K562 (cell line): ENCODE data around the gene FOXB2. TPM values are rescaled to one million over a fixed set of nuclear protein-coding genes. Genes with fewer than 3 reads are reported as not detected.
"Not testable (repeated sequence)": the region's sequence is repeated elsewhere in the genome, so short reads cannot be mapped to it uniquely, and the experiment has no call there.

Source experiments
- ATAC-seq: fragments of 200-7000 bp; cut with Tn5 transposase; 3 replicates; pipeline ENCODE4 v1.9.1; 2020; ENCODE audit warnings: moderate library complexity
- BruUV-seq: library from RNA; stranded (reverse); fragments of 400-500 nt; replicated peaks from 2 replicates; lab custom pipeline; 2021; lab: Mats Ljungman, UMichigan
- CTCF ChIA-PET: fragments of 300-600 bp; formaldehyde crosslinking; extraction: SDS; loops from one replicate; lab custom pipeline; 2021; ENCODE audit warnings: low intra/inter-chr PET ratio; lab: Yijun Ruan, JAX
- POLR2A ChIA-PET: fragments of 300-600, 350-650 bp; sonication (Branson Sonifier 250); formaldehyde crosslinking; extraction: SDS; loops from one replicate; lab custom pipeline; 2021; ENCODE audit warnings: antibody characterized with exemption, inconsistent platforms; lab: Yijun Ruan, JAX
- DNase-seq, 4 experiments: peaks; one replicate each; pipeline versions ENCODE4 v3.0.0 to v3.0.0-alpha.2; 2011 to 2018; ENCODE audit warnings: low spot score in 3 of 4, mixed read lengths in 3 of 4; ENCODE audit errors: extremely low read depth in 1 of 4
- FAIRE-seq: peaks from 2 replicates; lab custom pipeline; 2011; peaks lifted over from hg19 to GRCh38; lab: Jason Lieb, UNC
- H2AFZ ChIP-seq: 2 replicates; pipeline ENCODE4 v1.6.0; 2011; ENCODE audit warnings: low read depth, low read length, control low read depth, inconsistent platforms
- H3K27ac ChIP-seq: fragments of 200-600 bp; 3 replicates; pipeline ENCODE4 v1.8.0; 2011; ENCODE audit warnings: low read depth, mild to moderate bottlenecking, control low read depth, inconsistent platforms, low read length, moderate library complexity, mixed read lengths; ENCODE audit errors: extremely low read depth
- H3K27me3 ChIP-seq, 2 experiments: fragments of 300-600 bp in 1 of 2; 2 replicates in 1 of 2; 3 replicates in 1 of 2; pipeline versions ENCODE4 v1.6.0 to v1.8.0; 2011; ENCODE audit warnings: inconsistent platforms in 2 of 2, low read length in 2 of 2, mild to moderate bottlenecking in 1 of 2, mixed read lengths in 1 of 2, moderate library complexity in 1 of 2; ENCODE audit not compliant: control insufficient read depth in 2 of 2, insufficient read depth in 2 of 2
- H3K36me3 ChIP-seq: fragments of 300-600 bp; 3 replicates; pipeline ENCODE4 v1.8.0; 2011; ENCODE audit warnings: mild to moderate bottlenecking, low read length, inconsistent platforms; ENCODE audit not compliant: control insufficient read depth, insufficient read depth
- H3K4me1 ChIP-seq, 2 experiments: fragments of 200-600 bp in 1 of 2; replicated peaks in 1 of 2; 2 replicates in 1 of 2; 3 replicates in 1 of 2; pipeline versions ENCODE4 v1.5.1 to v1.8.0; 2011; ENCODE audit warnings: inconsistent platforms in 2 of 2, low read length in 2 of 2, mild to moderate bottlenecking in 1 of 2, mixed read lengths in 1 of 2, moderate library complexity in 1 of 2; ENCODE audit not compliant: control insufficient read depth in 2 of 2, insufficient read depth in 2 of 2
- H3K4me2 ChIP-seq: 2 replicates; pipeline ENCODE4 v1.6.1; 2011; ENCODE audit warnings: low read length, control low read depth, inconsistent platforms, mixed read lengths; ENCODE audit not compliant: insufficient read depth
- H3K4me3 ChIP-seq: fragments of 200-600 bp; sonication (generic), shearing (Covaris generic); 2 replicates; pipeline ENCODE4 v1.5.1; 2016; ENCODE audit warnings: control low read depth, inconsistent platforms
- H3K79me2 ChIP-seq: fragments of 200-600 bp; 3 replicates; pipeline ENCODE4 v1.8.0; 2011; ENCODE audit warnings: low read length, inconsistent platforms; ENCODE audit not compliant: control insufficient read depth, insufficient read depth
- H3K9ac ChIP-seq, 2 experiments: 2 replicates each; pipeline versions ENCODE4 v1.6.0 to v1.6.1; 2011; ENCODE audit warnings: low read depth in 2 of 2, low read length in 2 of 2, control low read depth in 1 of 2, inconsistent platforms in 1 of 2, mild to moderate bottlenecking in 1 of 2, mixed read lengths in 1 of 2; ENCODE audit not compliant: insufficient read depth in 1 of 2
- H3K9me1 ChIP-seq: one replicate; pipeline ENCODE4 v1.6.0; 2011; ENCODE audit warnings: inconsistent platforms, mild to moderate bottlenecking, low read length, moderate library complexity; ENCODE audit not compliant: control insufficient read depth, insufficient read depth
- H3K9me3 ChIP-seq: replicated peaks from 2 replicates; pipeline ENCODE4 v1.5.1; 2011; ENCODE audit warnings: low read depth, low read length, inconsistent platforms; ENCODE audit not compliant: control insufficient read depth, insufficient read depth
- H4K20me1 ChIP-seq: replicated peaks from 2 replicates; pipeline ENCODE4 v1.6.1; 2011; ENCODE audit warnings: low read length, inconsistent platforms, mixed read lengths; ENCODE audit not compliant: control insufficient read depth, insufficient read depth
- ID3 ChIP-seq, 2 experiments: fragments of 250-450 bp in 1 of 2; fragments of 450-650 bp in 1 of 2; sonication (Bioruptor Pico) in 1 of 2; IDR thresholded peaks; 2 replicates each; pipeline versions ENCODE4 v1.6.1 to v1.8.0; 2016 to 2021; ENCODE audit warnings: mild to moderate bottlenecking in 2 of 2, moderate library complexity in 2 of 2, missing compliant biosample characterization in 1 of 2, missing genetic modification characterization in 1 of 2
- RFX5 ChIP-seq: IDR thresholded peaks from 2 replicates; pipeline ENCODE4 v1.6.1; 2011; ENCODE audit warnings: low read depth, mild to moderate bottlenecking, improper control_type of control experiment, low read length
- WGBS: fragments of 100-300 bp; shearing (Covaris generic); methylation state at CpG from one replicate; pipeline ENCODE4 v1.1.6; 2016; ENCODE audit warnings: low coverage, mixed read lengths; ENCODE audit not compliant: insufficient coverage; ENCODE audit errors: missing lambda C conversion rate; 5-methylcytosine and 5-hydroxymethylcytosine counted together
- in situ Hi-C: fragments of 300-500 bp; cut with MboI; formaldehyde crosslinking; loops from 4 replicates; pipeline ENCODE4 v1.15.0; 2018; ENCODE audit warnings: inconsistent platforms, mixed read lengths
- intact Hi-C: fragments of 100-400 bp; cut with micrococcal nuclease; formaldehyde crosslinking; loops from 2 replicates; pipeline ENCODE4 v1.14.2; 2022
- polyA plus RNA-seq, 8 experiments: library from polyadenylated mRNA; depleted of rRNA in 4 of 8; stranded (reverse) in 5 of 8; unstranded in 3 of 8; fragments of >200 nt; fragmentation: Nextera tagmentation in 2 of 8; fragmentation: Illumina TruSeq in 1 of 8; extraction: Ambion mirVana in 2 of 8; extraction: Trizol in 1 of 8; gene quantifications; 2 replicates each; pipeline versions ENCODE4 v1.2.1 to v1.2.3, GENCODE V29; 2011 to 2014; ENCODE audit warnings: inconsistent platforms in 1 of 8, missing spikeins in 1 of 8
- total RNA-seq, 7 experiments: library from RNA; depleted of rRNA in 6 of 7; stranded (reverse); fragments of >200 nt in 6 of 7; fragmentation: Illumina TruSeq in 2 of 7; extraction: Trizol in 2 of 7; gene quantifications; 2 replicates each; pipeline versions ENCODE4 v1.2.1 to v1.2.3, GENCODE V29; 2011 to 2021; ENCODE audit warnings: low replicate concordance in 1 of 7

Gene FOXB2
- total and polyA plus RNA-seq, 9 of the 15 experiments (the other 6 are each of a cell fraction or from before 2014, with no cell fraction given): not detected

DNA sequence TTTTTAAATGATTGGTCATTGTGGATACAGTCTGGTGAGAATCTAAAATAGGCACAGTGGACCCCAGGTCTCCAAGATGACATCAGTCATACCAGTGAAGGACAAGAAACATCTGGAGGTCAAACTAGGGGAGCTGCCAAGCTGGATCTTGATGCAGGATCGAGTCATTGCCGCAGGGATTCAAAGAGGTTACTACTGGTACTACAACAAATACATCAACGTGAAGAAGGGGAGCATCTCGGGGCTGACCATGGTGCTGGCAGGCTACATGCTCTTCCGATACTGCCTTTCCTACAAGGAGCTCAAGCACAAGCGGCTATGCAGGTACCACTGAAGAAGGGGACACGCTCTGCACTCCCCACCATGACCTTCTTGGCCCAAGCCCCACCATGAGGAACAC, 20.9 kb downstream of the FOXB2 start (continued):
- TF ChIP-seq ID3 (CRISPR knock-in tag; IDR thresholded peaks at IDR 0.05): no peak
- TF ChIP-seq ID3 (tag; IDR thresholded peaks at IDR 0.05): no peak

DNA sequence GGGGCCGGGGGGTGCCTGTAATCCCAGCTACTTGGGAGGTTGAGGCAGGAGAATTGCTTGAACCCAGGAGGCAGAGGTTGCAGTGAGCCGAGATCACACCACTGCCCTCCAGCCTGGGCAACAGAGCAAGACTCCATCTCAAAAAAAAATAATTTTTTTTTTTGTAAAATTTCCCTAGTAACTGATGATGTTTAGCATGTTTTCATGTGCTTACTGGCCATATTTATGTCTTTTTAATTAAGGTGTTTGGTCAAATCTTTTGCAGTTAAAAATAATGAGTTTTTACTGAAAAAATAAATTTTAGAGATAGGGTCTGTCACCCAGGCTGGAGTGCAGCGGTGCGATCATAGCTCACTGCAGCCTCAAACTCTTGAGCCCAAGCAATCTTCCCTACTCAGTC, 24.3 kb downstream of the FOXB2 start:
- H3K9ac ChIP-seq, in situ Hi-C loops, H3K9me3 ChIP-seq, BruUV-seq, POLR2A ChIA-PET, H3K79me2 ChIP-seq, FAIRE-seq, ATAC-seq, H2AFZ ChIP-seq, CTCF ChIA-PET, H4K20me1 ChIP-seq, H3K4me3 ChIP-seq, H3K4me1 ChIP-seq, H3K9me1 ChIP-seq, H3K36me3 ChIP-seq, DNase-seq, H3K4me2 ChIP-seq, H3K27ac ChIP-seq, intact Hi-C loops: not testable (repeated sequence)
- peak; percentile 58 for TF ChIP-seq RFX5
- WGBS: 0% methylated on average over 3 of the region's 4 CpGs
- H3K27me3 ChIP-seq: peaks cover 0 to 11% of the 10 kb centered on the region in 2 experiments; a peak in 1 of 5 replicates

DNA sequence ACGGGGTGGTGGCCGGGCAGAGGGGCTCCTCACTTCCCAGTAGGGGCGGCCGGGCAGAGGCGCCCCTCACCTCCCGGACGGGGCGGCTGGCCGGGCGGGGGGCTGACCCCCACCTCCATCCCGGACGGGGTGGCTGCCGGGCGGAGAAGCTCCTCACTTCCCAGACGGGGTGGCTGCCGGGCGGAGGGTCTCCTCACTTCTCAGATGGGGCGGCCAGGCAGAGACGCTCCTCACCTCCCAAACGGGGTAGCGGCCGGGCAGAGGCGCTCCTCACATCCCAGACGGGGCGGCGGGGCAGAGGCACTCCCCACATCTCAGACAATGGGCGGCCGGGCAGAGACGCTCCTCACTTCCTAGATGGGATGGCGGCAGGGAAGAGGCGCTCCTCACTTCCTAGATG, 41.2 kb downstream of the FOXB2 start:
- no CpG with 5 or more reads among the region's 31 CpGs for whole genome bisulfite sequencing
- H3K4me3 ChIP-seq, CTCF ChIA-PET, ATAC-seq, in situ Hi-C loops, H3K27me3 ChIP-seq, intact Hi-C loops, H3K9me1 ChIP-seq, DNase-seq, H3K4me1 ChIP-seq, H3K9me3 ChIP-seq, H3K9ac ChIP-seq, H2AFZ ChIP-seq, H4K20me1 ChIP-seq, H3K79me2 ChIP-seq, H3K36me3 ChIP-seq, H3K27ac ChIP-seq, POLR2A ChIA-PET, FAIRE-seq, H3K4me2 ChIP-seq, BruUV-seq: not testable (repeated sequence)
